OCI-LY1 (cell line): ENCODE results near the gene NATD1.

Experiments used
- CTCF ChIP-seq: fragments of 200-600 bp; sonication (generic), shearing (Covaris generic); IDR thresholded peaks from 2 replicates; pipeline ENCODE4 v1.5.1; 2017; ENCODE audit warnings: mild to moderate bottlenecking, antibody characterized with exemption, low read length, moderate library complexity, mixed read lengths
- EZH2 ChIP-seq: fragments of 200-600 bp; sonication (generic), shearing (Covaris generic); IDR thresholded peaks from 2 replicates; pipeline ENCODE4 v1.8.0; 2017; ENCODE audit warnings: borderline replicate concordance, mixed run types, mild to moderate bottlenecking, antibody characterized with exemption, low read length, moderate library complexity, mixed read lengths

GRCh38 chr17:21287703-21288449 lies 34.7 kb upstream of the NATD1 start:
- TF ChIP-seq CTCF, result no peak
- no peak for TF ChIP-seq EZH2
